Stimulated activated CD4-positive, alpha-beta T cell treated with anti-CD3 and anti-CD28 coated beads, Interleukin-4, amount 100 ng/mL, for 4 hours (primary cell): ENCODE measurements around the gene OR8B2.
"Not testable (repeated sequence)": the region's sequence is repeated elsewhere in the genome, so short reads cannot be mapped to it uniquely, and the experiment has no call there.

Experiments used
- DNase-seq, 2 experiments: peaks; one replicate each; pipeline ENCODE4 v3.0.0-alpha.2; 2020

Gene OR8B2, protein sequence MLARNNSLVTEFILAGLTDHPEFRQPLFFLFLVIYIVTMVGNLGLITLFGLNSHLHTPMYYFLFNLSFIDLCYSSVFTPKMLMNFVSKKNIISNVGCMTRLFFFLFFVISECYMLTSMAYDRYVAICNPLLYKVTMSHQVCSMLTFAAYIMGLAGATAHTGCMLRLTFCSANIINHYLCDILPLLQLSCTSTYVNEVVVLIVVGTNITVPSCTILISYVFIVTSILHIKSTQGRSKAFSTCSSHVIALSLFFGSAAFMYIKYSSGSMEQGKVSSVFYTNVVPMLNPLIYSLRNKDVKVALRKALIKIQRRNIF

GRCh38 chr11:124384399-124384798 lies at the start of gene OR8B2:
Gene OR8B2, minus strand, starts transcription at chr11:124384499. Its CDS starts 1,156 bp downstream, at chr11:124383343.
- DNase-seq, result no peak

- DNase-seq, result no peak
Measured at GRCh38 chr11:124429599-124429998, 45.3 kb upstream of the OR8B2 start.

GRCh38 chr11:124424384-124424921 lies 40.2 kb upstream of the OR8B2 start, which contains the start of gene OR8B4:
Gene OR8B4, minus strand, starts transcription at chr11:124424871. Its CDS starts 0 bp downstream, at chr11:124424871.
- DNase-seq, result no peak

DNA sequence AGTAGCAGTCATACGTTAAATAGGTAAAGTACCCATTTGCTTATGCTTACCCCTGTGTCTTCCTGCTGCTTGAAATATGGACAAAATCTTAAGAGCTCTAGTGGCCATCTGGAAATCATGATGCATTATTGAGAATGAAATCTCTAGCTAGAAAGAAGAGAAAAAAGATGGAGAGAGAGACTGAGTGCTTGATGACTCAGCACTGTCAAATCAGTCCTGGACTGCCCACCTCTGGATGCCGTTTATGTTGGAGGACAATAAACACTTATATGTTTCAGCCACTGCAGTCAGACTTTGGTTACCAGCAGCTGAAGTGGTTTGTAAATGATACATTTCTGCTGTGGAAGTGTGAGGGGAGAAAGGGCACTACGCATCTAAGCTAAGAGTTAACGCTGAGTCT lies 36.7 kb upstream of the OR8B2 start:
- no peak for DNase-seq

- no peak for DNase-seq
Measured at GRCh38 chr11:124415356-124415923, 31.1 kb upstream of the OR8B2 start.

DNA sequence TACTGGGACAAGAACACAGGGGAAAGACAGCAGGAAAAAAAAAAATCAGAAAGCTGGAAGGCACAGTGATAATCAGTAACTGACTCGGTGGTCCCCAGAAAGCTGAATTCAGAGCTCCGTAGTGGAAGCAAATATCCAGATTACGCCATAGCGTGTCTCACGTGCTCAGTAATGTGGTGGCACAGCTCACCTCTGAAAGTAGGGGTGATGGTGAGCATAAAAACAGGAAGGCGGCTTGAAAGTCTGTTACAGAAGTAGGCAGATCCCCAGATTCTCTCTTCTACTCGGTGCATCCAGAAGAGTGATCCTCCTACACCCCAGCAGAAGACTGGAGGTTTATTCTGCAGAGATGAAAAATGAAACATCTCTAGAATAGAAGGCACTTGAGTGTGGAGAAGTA lies 25.6 kb upstream of the OR8B2 start:
- no peak for DNase-seq

GRCh38 chr11:124405581-124405980 lies 21.3 kb upstream of the OR8B2 start:
- no peak for DNase-seq

- not testable (repeated sequence) for DNase-seq
Measured at GRCh38 chr11:124403186-124403585, 18.9 kb upstream of the OR8B2 start.

- peak in 1 of 2 experiments; percentile 28 for DNase-seq
Measured at GRCh38 chr11:124402326-124402922, 18.1 kb upstream of the OR8B2 start.

DNA sequence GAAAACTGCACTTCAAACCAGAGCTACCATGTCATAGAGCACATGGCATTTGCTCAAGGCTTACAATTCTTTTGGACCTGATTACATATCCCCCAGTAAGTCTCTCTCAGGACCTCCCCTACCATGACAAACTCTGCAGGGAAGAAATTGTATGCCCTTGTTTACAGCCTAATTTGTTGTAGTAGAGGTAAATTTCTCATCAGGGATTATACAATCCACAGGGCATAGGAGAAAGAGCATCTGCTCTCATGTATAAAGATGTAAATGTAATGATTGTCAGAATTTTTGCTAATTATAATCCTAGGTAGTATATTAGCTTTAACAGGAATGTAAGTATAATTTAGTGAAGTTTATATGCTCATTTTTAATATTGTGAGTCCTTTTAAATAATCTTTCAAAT lies 14.6 kb upstream of the OR8B2 start, which contains the start of gene OR8B3:
OR8B3 (minus strand) TSS at position 101 of the 400 bp plus-strand sequence. CDS start 1,673 bp downstream, outside the sequence.
- DNase-seq, result no peak

DNA sequence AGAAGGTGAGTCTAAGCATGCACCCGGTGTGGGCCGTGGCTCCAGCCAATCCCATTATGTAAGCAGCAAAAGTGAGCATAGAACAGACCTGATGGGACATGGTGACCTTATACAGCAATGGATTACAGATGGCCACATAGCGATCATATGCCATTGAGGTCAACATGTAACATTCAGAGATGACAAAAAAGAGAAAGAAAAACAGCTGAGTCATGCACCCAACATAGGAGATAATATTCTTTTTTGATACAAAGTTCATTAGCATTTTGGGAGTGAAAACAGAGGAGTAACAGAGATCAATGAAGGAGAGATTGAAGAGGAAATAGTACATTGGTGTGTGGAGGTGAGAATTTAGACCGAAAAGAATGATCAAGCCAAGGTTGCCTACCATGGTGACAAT lies 12.5 kb upstream of the OR8B2 start:
- DNase-seq, result not testable (repeated sequence)

GRCh38 chr11:124394408-124394807 lies 10.1 kb upstream of the OR8B2 start:
- DNase-seq, result no peak

GRCh38 chr11:124382857-124383256 lies 1.4 kb downstream of the OR8B2 start:
- DNase-seq, result not testable (repeated sequence)

GRCh38 chr11:124380585-124380984 lies 3.7 kb downstream of the OR8B2 start:
- no peak for DNase-seq

DNA sequence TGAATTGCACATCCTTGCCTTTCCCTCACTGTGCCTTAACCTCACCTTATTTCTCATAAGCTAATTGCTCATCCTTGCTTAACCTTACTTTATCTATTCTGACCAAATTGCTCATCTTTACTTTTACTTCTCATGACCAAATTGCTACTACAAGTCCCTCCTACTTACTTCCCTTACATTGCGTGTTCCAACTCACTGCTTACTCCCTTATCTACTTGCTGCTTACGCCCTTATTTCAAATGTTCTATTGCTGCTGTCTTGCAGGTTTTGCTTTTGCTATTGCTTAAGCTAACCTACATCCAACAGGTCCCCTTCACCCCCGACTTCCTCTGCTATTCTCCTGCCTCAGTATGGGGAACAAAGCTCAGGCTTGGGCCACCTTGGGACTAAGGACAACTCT lies 8.0 kb downstream of the OR8B2 start:
- DNase-seq, result no peak

DNA sequence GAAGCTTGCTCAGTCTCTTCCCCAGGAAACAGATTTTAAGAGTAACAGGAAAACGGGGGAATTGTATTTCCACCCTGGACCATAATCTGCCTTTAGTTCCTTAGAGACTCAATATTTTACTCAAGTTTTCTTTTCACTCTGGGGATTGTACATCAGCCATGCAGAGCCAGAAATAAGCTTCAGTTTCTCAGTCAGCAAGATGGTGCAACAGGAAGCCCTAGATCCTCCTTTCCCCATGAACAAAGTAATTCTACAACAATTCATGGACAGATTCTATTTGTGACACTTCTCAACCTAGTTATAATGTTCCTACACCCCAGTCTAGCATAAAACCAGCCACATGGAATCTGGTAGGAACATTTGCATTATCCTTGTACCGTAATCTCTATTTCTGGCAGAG lies 24.7 kb downstream of the OR8B2 start:
- no peak for DNase-seq

- no peak for DNase-seq
Measured at GRCh38 chr11:124346311-124346955, 37.9 kb downstream of the OR8B2 start.

- no peak for DNase-seq
Measured at GRCh38 chr11:124344346-124344745, 40.0 kb downstream of the OR8B2 start.

DNA sequence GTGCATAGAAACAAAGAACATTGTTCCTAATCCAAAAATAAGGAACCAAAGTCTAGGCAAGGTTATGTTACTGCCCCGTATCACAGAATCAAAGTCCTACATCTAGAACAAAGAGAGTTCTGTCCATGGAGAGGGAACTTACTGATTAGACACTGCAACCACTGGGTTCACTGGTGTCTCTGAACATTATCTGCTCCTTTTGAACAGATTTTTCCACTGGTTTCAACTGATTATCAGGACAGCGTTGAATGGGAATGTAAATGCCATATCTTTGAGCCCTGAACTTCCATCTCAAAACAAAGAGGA lies 44.2 kb downstream of the OR8B2 start:
- DNase-seq, result no peak

- no peak for DNase-seq
Measured at GRCh38 chr11:124339396-124340141, 44.7 kb downstream of the OR8B2 start.
